GF-D8 (cell line): ENCODE measurements around the gene C12orf56.
"Not testable (repeated sequence)": the region's sequence is repeated elsewhere in the genome, so short reads cannot be mapped to it uniquely, and the experiment has no call there.

ENCODE experiments used
- DNase-seq: peaks from one replicate; lab custom pipeline; 2025; lab: John Stamatoyannopoulos, UW

The C12orf56 gene

DNA sequence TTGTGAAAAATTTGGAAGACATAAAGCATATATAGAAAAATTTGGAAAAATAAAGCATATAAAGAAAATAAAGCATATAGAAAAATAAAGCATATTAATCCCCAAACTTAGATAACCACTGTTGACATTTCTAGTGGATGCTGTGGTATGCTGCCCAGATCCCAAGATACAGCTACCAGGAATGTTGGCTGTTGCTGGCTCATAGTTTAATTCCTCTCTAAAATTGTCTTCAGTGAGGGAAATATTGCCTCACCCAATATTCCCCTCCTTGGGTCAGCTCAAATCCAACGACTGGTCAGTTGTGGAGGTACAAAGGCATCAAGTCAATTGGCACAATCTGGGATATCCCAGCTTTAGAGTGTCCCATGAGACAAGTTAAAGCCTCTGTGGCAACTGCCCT lies 158.4 kb downstream of the C12orf56 start:
- no peak for DNase-seq

DNA sequence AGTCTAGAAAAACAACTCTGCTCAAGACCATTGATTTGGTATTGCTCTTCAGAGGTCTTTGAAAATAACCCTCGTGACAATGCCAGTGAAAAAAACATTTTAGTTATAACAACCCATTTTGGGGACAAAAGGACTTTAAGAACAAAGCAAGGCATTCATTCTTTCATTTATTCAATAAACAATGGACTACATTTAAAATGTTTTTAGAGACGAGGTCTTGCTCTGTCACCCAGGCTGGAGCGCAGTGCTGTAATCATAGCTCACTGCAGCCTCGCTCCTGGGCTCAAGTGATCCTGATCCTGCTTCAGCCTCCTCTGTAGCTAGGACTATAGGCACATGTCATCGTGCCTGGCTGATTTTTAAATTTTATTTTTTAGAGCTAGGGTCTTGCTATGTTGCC lies 160.8 kb downstream of the C12orf56 start:
- no peak for DNase-seq

DNA sequence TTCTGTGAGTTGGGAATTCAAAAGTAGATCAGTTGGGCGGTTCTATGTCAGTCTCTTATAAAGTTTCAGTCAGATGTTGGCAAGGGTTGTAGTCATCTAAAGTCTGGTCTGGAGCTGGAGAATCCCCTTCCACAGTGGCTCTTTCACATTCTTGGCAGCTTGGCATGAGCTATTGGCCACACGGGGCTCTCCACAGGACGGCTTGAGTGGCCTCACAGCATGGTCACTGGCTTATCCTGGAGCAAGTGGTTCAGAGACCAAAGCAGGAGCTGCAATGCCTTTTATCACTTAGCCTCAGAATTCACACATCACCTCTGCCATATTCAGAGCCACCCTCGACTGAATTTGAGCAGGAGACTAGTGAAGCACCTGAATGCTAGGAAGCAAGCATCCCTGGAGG lies 161.3 kb downstream of the C12orf56 start:
- no peak for DNase-seq

DNA sequence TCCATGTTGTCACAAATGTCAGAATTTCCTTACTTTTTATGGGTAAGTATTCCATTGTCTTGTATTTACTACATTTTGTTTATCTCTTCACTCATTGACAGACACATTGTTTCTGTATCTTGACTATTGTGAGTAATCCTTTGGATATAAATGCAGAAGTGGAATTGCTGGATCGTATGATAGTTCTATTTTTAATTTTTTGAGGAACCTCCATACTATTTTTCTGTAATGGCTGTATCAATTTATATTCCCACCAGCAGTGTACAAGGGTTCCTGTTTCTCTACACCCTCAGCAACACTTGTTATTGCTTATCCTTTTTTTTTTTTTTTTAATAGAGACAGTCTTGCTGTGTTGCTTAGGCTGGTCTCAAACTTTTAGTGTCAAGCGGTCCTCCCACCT lies 164.9 kb downstream of the C12orf56 start:
- DNase-seq, result no peak

DNA sequence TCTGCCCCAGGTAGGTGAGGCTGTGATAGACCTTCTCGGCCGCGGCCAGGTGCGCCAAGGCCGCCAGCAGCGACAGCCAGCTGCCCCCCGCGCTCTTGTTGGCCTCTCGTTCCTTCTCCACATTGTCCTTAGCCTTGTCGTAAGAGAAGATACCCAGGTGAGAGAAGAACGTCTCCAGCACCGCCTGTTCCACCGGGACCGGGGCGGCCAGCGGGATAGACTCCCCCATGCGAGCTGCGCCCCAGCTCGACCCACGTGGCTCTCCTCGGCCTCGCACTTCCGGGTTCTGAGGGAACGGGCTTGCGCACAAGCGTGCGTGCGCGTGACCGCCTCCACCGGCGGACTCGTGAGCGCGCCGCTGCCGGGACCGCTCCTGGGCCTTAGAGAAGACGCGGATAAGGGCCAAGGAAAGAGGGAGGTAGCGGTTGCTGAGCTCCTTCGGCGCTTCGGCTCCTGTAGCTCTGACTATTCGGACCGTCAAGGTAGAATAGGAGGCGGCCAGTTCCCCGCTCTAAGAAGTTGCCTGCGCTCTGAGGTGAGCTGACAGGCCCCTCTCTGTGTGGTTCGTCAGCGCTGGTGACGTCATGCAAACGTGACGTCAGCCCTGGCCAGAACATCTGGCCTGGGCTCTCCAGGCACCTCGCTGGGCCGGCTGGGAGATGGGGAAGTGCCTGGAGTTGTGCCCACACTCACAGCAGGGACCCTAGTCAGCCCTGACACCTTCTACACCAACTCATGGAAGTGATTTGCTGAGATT lies 168.4 kb downstream of the C12orf56 start, which contains the start of gene KICS2:
TSS of gene KICS2 (minus strand) at position 288 of the 757 bp plus-strand sequence. CDS start at position 229, 59 bp downstream.
- peak; percentile 67 for DNase-seq

DNA sequence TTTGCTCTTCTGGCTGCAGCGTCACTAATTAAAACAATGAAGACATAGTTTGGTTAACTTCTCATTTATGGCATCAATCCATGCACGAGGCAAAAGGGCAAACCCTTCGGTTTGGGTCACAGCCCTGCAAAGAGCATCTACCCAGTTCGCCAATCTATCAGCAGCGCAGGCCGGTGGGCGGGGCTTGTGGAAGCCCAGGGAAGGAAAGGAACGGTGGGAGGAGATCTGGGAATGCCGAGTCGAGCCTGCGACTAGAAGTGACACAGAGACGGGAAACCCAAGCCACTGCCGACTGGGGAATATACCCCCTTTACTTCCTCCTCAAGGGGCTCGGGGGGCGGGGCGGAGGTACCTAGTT lies 168.9 kb downstream of the C12orf56 start:
- peak; percentile 45 for DNase-seq

DNA sequence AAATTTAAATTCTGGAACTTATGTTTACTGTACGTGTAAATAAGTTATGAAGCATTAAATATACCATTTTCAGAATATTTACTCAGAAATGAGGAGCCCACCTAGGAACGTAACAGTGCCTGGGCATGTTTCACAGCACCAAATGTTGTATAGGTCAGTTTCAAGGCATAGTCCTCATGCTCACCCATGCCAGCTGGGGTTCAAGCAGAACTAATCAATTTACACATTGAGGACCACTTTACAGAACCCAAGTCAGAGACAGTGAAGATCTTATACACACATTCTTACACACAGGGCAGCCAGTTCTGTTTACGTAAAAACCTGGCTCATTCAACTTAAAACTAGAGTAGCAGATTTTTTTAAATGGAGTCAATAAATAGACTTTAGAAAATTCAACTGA lies 170.5 kb downstream of the C12orf56 start:
- DNase-seq, result no peak

DNA sequence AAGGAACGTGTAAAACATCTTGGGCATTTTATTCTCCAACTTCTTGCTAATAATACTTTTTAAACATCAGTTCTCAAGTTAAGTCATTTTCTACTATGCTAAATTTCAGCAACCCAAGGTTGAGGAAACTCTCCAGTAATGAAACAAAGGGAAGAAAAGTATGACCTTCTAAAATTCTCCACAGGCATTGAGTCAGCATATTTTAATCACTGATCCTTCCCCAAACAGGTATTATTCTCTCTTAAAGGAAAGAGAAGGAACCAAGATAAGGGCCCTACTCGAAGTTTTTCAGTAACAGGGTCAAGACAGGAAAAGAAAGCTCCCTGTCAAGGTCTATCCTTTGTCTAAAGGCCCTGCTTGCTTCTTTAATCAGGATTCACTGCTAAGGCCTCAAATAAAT lies 171.4 kb downstream of the C12orf56 start:
- peak; percentile 5 for DNase-seq

DNA sequence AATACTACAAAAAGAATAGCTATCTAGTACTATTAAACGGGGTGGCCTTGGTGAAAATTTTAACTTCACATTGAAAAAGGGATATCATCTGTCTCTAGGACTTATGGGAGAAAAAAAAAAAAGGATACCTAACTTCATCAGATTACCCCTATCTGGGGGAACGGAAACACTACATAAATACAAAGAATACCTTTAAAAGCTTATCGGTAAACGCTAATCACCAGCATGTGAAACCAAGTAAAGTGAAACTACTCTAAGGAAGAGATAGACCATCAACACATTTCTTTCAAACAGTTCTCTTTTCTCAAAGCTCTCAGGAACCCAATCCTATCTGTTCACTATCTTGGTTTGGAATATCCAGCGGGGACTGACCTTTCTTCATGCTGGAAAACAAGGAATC lies 172.0 kb downstream of the C12orf56 start:
- DNase-seq, result no peak

DNA sequence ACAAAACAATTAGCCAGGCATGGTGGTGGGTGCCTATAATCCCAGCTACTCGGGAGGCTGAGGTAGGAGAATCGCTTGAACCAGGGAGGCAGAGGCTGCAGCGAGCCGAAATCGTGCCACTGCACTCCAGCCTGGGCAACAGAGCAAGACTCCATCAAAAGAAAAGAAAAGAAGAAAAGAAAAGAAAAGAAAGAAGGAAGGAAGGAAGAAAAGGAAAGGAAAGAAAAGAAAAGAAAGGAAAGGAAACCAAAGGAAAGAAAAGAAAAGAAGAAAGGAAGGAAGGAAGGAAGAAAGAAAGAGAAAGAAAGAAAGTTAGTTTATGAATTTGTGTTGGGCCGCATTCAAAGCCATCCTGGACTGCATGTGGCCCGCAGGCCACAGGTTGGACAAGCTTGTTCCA lies 172.9 kb downstream of the C12orf56 start:
- DNase-seq, result not testable (repeated sequence)

DNA sequence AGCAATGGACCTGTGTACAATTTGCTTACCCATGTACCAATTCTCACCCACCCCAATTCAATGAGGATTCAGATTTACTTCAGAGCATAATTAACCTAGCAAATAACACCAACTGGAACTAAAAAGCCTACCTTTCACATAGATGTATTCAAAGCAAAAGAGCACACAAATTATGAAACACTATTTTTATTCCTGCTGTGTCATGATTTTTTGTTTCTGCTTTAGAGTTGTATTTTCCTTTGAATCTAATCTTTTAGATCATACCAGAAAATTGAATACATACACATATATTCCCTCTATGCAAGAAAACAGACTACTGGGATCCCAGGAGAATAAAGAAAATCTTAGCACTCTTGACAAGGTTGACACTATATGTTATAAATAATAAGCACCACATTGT lies 174.3 kb downstream of the C12orf56 start:
- DNase-seq, result no peak
